HG03378 (cell line): ENCODE measurements around the gene ARHGAP15.
A peak's percentile ranks its signal among the peaks of the same experiment; 100 is the strongest.

ENCODE experiments used
- ATAC-seq: cut with Tn5 transposase; IDR thresholded peaks from one replicate; pipeline ENCODE4 v1.9.1; 2021; ENCODE audit warnings: mild to moderate bottlenecking, moderate library complexity; ENCODE audit not compliant: unreplicated experiment

The ARHGAP15 gene

GRCh38 chr2:143219266-143219665 lies 90.0 kb downstream of the ARHGAP15 start:
- ATAC-seq, result no peak

- ATAC-seq, result no peak
Observed at GRCh38 chr2:143223556-143223955, 94.3 kb downstream of the ARHGAP15 start.

GRCh38 chr2:143225931-143226330 lies 96.7 kb downstream of the ARHGAP15 start:
- no peak for ATAC-seq

GRCh38 chr2:143226714-143227541 lies 97.7 kb downstream of the ARHGAP15 start:
- no peak for ATAC-seq

- no peak for ATAC-seq
Observed at GRCh38 chr2:143229411-143229810, 100.2 kb downstream of the ARHGAP15 start.

- no peak for ATAC-seq
Observed at GRCh38 chr2:143229952-143230351, 100.7 kb downstream of the ARHGAP15 start.

GRCh38 chr2:143230506-143231253 lies 101.5 kb downstream of the ARHGAP15 start:
- ATAC-seq, result no peak

- ATAC-seq, result no peak
Observed at GRCh38 chr2:143231254-143231645, 102.0 kb downstream of the ARHGAP15 start.

GRCh38 chr2:143237146-143237777 lies 108.0 kb downstream of the ARHGAP15 start:
- no peak for ATAC-seq

GRCh38 chr2:143241403-143242088 lies 112.3 kb downstream of the ARHGAP15 start:
- no peak for ATAC-seq

GRCh38 chr2:143246246-143246645 lies 117.0 kb downstream of the ARHGAP15 start:
- no peak for ATAC-seq

GRCh38 chr2:143246815-143247744 lies 117.9 kb downstream of the ARHGAP15 start:
- no peak for ATAC-seq

GRCh38 chr2:143248631-143249030 lies 119.4 kb downstream of the ARHGAP15 start:
- no peak for ATAC-seq

- no peak for ATAC-seq
Observed at GRCh38 chr2:143251681-143252080, 122.5 kb downstream of the ARHGAP15 start.

GRCh38 chr2:143252138-143252907 lies 123.1 kb downstream of the ARHGAP15 start:
- ATAC-seq, result no peak

GRCh38 chr2:143254110-143254509 lies 124.9 kb downstream of the ARHGAP15 start:
- no peak for ATAC-seq

GRCh38 chr2:143255086-143255485 lies 125.9 kb downstream of the ARHGAP15 start:
- no peak for ATAC-seq

- peak; percentile 49 for ATAC-seq
Observed at GRCh38 chr2:143255899-143256298, 126.7 kb downstream of the ARHGAP15 start.
